Neural cell (in vitro differentiated cells): ENCODE data around the gene ACTN4. TPM values are rescaled to one million over a fixed set of nuclear protein-coding genes. Genes with fewer than 3 reads are reported as not detected.

Experiments used
- H2AFZ ChIP-seq: fragments of 200-600, 300-800 bp; sonication (generic), shearing (Covaris generic); 2 replicates; pipeline ENCODE4 v1.6.0; 2014; ENCODE audit warnings: low read depth, mild to moderate bottlenecking, antibody characterized with exemption, low read length, moderate library complexity
- H3F3A ChIP-seq: fragments of 200-600 bp; shearing (Covaris generic); 2 replicates; pipeline ENCODE4 v1.6.1; 2016; ENCODE audit warnings: mild to moderate bottlenecking, moderate library complexity, mixed read lengths, antibody characterized with exemption, low read length; ENCODE audit not compliant: insufficient read depth, poor library complexity, severe bottlenecking
- H3K27ac ChIP-seq: fragments of 200-600, 300-800 bp; sonication (generic), shearing (Covaris generic); 2 replicates; pipeline ENCODE4 v1.5.1; 2014; ENCODE audit warnings: mild to moderate bottlenecking, low read length, moderate library complexity
- H3K27me3 ChIP-seq: fragments of 300-800, 200-600 bp; sonication (generic), shearing (Covaris generic); 2 replicates; pipeline ENCODE4 v1.6.0; 2014; ENCODE audit warnings: mild to moderate bottlenecking, low read depth, low read length, moderate library complexity; ENCODE audit not compliant: insufficient read depth
- H3K36me3 ChIP-seq: fragments of 300-800, 200-600 bp; sonication (generic), shearing (Covaris generic); 2 replicates; pipeline ENCODE4 v1.5.1; 2014; ENCODE audit warnings: mild to moderate bottlenecking, antibody characterized with exemption, low read length, moderate library complexity; ENCODE audit not compliant: insufficient read depth
- H3K4me2 ChIP-seq: fragments of 300-800, 200-600 bp; sonication (generic), shearing (Covaris generic); 2 replicates; pipeline ENCODE4 v1.6.0; 2014; ENCODE audit warnings: mild to moderate bottlenecking, low read length
- H3K4me3 ChIP-seq: fragments of 300-800, 200-600 bp; sonication (generic), shearing (Covaris generic); 2 replicates; pipeline ENCODE4 v1.5.1; 2014; ENCODE audit warnings: mild to moderate bottlenecking, low read length, moderate library complexity
- H3K79me2 ChIP-seq: fragments of 200-600 bp; shearing (Covaris generic); replicated peaks from 2 replicates; pipeline ENCODE4 v1.6.0; 2014; ENCODE audit warnings: mild to moderate bottlenecking, low read length, moderate library complexity; ENCODE audit not compliant: insufficient read depth
- H3K9ac ChIP-seq: fragments of 300-800, 200-600 bp; sonication (generic), shearing (Covaris generic); 2 replicates; pipeline ENCODE4 v1.6.1; 2016; ENCODE audit warnings: mild to moderate bottlenecking, low read length, mixed read lengths
- H3K9me2 ChIP-seq: fragments of 200-600 bp; shearing (Covaris generic); 2 replicates; pipeline ENCODE4 v1.6.1; 2016; ENCODE audit warnings: mild to moderate bottlenecking, low read length, mixed read lengths; ENCODE audit not compliant: insufficient read depth
- H3K9me3 ChIP-seq: fragments of 200-600, 300-800 bp; sonication (generic), shearing (Covaris generic); 2 replicates; pipeline ENCODE4 v1.6.1; 2016; ENCODE audit warnings: mild to moderate bottlenecking, mixed run types, low read length, moderate library complexity, mixed read lengths
- H4K20me1 ChIP-seq: fragments of 200-600 bp; shearing (Covaris generic); 2 replicates; pipeline ENCODE4 v1.6.1; 2016; ENCODE audit warnings: mild to moderate bottlenecking, mixed run types; ENCODE audit not compliant: insufficient read depth
- EP300 ChIP-seq: fragments of 450-650 bp; conservative IDR thresholded peaks from 2 replicates; pipeline ENCODE4 v1.6.1; 2014; ENCODE audit warnings: antibody characterized with exemption, mild to moderate bottlenecking, moderate library complexity; ENCODE audit not compliant: poor library complexity, severe bottlenecking
- EZH2 ChIP-seq: fragments of 200-600, 300-800 bp; shearing (Covaris generic), sonication (generic); IDR thresholded peaks from 2 replicates; pipeline ENCODE4 v1.6.1; 2014; ENCODE audit warnings: antibody characterized with exemption, low read length, borderline replicate concordance, mild to moderate bottlenecking; ENCODE audit not compliant: insufficient read depth, poor library complexity, severe bottlenecking
- MXI1 ChIP-seq: fragments of 450-650 bp; conservative IDR thresholded peaks from 2 replicates; pipeline ENCODE4 v1.6.1; 2014; ENCODE audit warnings: antibody characterized with exemption, mild to moderate bottlenecking; ENCODE audit not compliant: poor library complexity, severe bottlenecking
- POLR2AphosphoS5 ChIP-seq: IDR thresholded peaks from 2 replicates; pipeline ENCODE4 v1.6.1; 2012
- RAD21 ChIP-seq: fragments of 450-650 bp; conservative IDR thresholded peaks from 2 replicates; pipeline ENCODE4 v1.6.1; 2014; ENCODE audit warnings: antibody characterized with exemption, mild to moderate bottlenecking, moderate library complexity
- REST ChIP-seq: IDR thresholded peaks from 2 replicates; pipeline ENCODE4 v1.6.1; 2012; ENCODE audit warnings: borderline replicate concordance
- SMC3 ChIP-seq: fragments of 450-650 bp; conservative IDR thresholded peaks from 2 replicates; pipeline ENCODE4 v1.6.1; 2014; ENCODE audit warnings: antibody characterized with exemption, mild to moderate bottlenecking, moderate library complexity; ENCODE audit not compliant: poor library complexity
- TAF1 ChIP-seq: IDR thresholded peaks from 2 replicates; pipeline ENCODE4 v1.6.1; 2012; ENCODE audit warnings: low read depth
- polyA plus RNA-seq: library from polyadenylated mRNA; depleted of rRNA; stranded (reverse); fragments of >200 nt; gene quantifications from 2 replicates; pipeline ENCODE4 v1.2.3, GENCODE V29; 2014
- TF ChIP-seq, protein P1 (sequence below): fragments of 450-650 bp; IDR thresholded peaks from 2 replicates; pipeline ENCODE4 v1.5.1; 2014; ENCODE audit warnings: antibody characterized with exemption, mild to moderate bottlenecking, moderate library complexity; ENCODE audit not compliant: poor library complexity, severe bottlenecking

Gene ACTN4
- polyA plus RNA-seq, 1 donor from 2014 or later, result 54.0 TPM

DNA sequence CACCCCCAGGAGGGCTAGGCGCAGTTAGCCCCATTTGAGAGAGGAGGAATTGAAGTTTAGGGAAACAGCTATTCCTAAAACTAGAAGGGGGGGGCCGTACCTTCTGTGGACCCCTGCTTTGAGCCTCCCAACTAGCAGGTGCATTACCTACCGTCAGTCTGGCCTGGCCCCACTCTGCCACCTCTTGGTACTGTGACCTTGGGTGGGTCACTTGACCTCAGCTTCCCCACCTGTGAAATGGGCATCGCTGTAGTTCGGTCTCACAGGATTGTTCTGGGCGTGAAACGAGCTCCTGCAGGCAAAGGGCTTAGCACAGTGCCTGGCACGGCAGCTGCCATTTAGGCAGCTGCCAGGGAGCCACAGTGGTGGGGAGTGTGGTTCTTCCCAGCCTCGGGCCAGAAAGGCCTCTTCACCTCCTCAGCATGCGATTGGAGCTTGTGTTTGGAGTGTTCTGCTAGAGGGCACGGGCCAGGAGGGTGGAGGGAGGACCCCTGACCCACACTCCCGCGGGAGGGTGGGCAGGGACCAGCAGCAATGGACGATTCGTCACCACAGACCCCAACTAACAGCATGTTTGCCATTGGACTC is 64.8 kb downstream of the ACTN4 start:
- H4K20me1 ChIP-seq, result no peaks in the 10 kb centered on the region
- H3K9me2 ChIP-seq, result no peaks in the 10 kb centered on the region
- H3K27ac ChIP-seq, result no peak overlapping the region
- H3K4me2 ChIP-seq, result no peak overlapping the region
- no peaks in the 10 kb centered on the region for H3K27me3 ChIP-seq
- no peaks in the 10 kb centered on the region for H3K9me3 ChIP-seq
- no peaks in the 10 kb centered on the region for H3K79me2 ChIP-seq
- no peaks in the 10 kb centered on the region for H3F3A ChIP-seq
- TF ChIP-seq, protein P1, sequence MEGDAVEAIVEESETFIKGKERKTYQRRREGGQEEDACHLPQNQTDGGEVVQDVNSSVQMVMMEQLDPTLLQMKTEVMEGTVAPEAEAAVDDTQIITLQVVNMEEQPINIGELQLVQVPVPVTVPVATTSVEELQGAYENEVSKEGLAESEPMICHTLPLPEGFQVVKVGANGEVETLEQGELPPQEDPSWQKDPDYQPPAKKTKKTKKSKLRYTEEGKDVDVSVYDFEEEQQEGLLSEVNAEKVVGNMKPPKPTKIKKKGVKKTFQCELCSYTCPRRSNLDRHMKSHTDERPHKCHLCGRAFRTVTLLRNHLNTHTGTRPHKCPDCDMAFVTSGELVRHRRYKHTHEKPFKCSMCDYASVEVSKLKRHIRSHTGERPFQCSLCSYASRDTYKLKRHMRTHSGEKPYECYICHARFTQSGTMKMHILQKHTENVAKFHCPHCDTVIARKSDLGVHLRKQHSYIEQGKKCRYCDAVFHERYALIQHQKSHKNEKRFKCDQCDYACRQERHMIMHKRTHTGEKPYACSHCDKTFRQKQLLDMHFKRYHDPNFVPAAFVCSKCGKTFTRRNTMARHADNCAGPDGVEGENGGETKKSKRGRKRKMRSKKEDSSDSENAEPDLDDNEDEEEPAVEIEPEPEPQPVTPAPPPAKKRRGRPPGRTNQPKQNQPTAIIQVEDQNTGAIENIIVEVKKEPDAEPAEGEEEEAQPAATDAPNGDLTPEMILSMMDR, result no peak
- TF ChIP-seq EP300 (no peak), EZH2 (no peak), SMC3 (no peak), MXI1 (no peak), REST (no peak), RAD21 (no peak), TAF1 (no peak), POLR2AphosphoS5 (no peak)
- H3K4me3 ChIP-seq, result no peak overlapping the region
- no peak overlapping the region for H3K9ac ChIP-seq
- no peak overlapping the region for H2AFZ ChIP-seq
- H3K36me3 ChIP-seq, result no peaks in the 10 kb centered on the region

GRCh38 chr19:38713227-38713649 is 65.8 kb downstream of the ACTN4 start:
- Histone ChIP-seq H3K9ac (no peak overlapping the region), H3K9me3 (no peaks in the 10 kb centered on the region), H3K4me2 (no peak overlapping the region), H2AFZ (no peak overlapping the region), H3K27ac (no peak overlapping the region), H3K27me3 (no peaks in the 10 kb centered on the region), H3F3A (no peaks in the 10 kb centered on the region), H3K36me3 (no peaks in the 10 kb centered on the region), H4K20me1 (no peaks in the 10 kb centered on the region), H3K79me2 (no peaks in the 10 kb centered on the region), H3K4me3 (no peak overlapping the region), H3K9me2 (no peaks in the 10 kb centered on the region)
- TF ChIP-seq, protein P1, result no peak
- TF ChIP-seq SMC3 (no peak), RAD21 (no peak)
